ENCODE results near the gene PACSIN1.
A peak's percentile ranks its signal among the peaks of the same experiment; 100 is the strongest.

PACSIN1 gene

GRCh38 chr6:34536251-34536958 lies 70.5 kb downstream of the PACSIN1 start:
- in situ Hi-C loops (cut with MboI; ENCODE audit: low pct_unique_long_range_greater_than_20kb, low sequenced_read_pairs) = no loop called here
- no peak for DNase-seq

DNA sequence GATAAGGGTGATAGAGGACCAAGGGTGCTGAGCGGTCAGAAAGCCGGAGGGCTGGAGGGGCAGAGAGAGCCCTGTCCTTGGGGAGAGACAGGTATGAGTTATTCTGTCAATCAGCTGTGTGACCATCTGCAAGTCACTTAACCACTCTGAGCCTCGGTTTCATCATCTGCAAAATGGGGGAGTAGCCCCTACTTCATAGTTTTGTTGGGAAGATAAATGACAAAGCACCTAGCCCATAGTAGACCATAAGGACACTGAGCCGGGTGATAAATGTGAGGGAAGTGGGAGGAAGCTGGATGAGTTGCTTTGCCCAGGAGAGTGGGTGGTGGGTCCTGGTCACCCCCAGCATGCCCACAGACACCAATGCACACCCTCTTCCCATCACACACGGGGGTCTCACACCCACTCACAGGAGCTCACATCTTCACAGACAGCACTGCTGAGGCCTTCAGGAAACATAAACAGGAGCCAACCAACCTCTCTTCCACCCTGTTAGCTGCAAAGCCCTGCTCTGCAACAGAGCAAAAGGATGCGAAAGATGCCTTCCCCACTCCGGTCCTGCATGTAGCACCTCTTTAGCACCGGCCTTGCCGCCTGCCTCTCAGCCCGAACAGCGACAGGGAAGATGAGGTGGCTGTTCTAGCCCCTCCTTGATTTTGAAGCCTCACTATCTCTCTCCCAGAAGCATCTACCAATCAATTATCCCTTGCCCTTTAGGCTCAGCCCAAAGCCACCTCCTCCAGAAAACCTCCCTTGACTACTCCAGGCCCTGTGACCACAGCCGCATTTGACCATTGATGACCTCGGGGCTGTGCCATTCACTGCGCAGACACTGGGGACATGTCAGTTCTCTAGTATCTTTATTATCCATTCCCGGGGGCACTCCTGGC lies 71.3 kb downstream of the PACSIN1 start:
- in situ Hi-C loops (cut with MboI; ENCODE audit: low pct_unique_long_range_greater_than_20kb, low sequenced_read_pairs) = no loop called here
- DNase-seq = no peak

GRCh38 chr6:34537922-34538550 lies 72.2 kb downstream of the PACSIN1 start:
- DNase-seq = no peak
- in situ Hi-C loops (cut with MboI; ENCODE audit: low pct_unique_long_range_greater_than_20kb, low sequenced_read_pairs) = no loop called here

GRCh38 chr6:34538581-34538980 lies 72.7 kb downstream of the PACSIN1 start:
- DNase-seq = no peak
- in situ Hi-C loops (cut with MboI; ENCODE audit: low pct_unique_long_range_greater_than_20kb, low sequenced_read_pairs) = no loop called here

DNA sequence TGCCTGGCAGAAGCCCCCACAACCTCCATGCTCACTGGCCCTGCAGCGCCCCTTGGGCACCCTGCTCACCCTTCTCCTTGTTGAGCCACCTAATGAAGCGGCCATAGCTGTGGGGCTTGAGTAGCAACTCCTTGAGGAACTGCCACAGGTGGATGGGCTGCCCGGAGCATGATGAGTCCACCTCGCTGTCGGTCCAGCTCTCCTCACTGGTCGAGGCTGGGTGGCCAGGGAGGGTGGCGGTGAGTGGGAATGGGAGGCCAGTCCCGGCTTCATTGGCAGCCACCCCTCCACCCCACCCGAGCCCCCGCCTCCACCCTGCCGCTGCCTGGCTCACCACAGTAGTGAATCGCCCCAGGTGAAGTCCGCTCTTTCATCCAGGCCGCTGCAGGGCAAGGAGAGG lies 73.3 kb downstream of the PACSIN1 start:
- no peak for DNase-seq
- in situ Hi-C loops (cut with MboI; ENCODE audit: low pct_unique_long_range_greater_than_20kb, low sequenced_read_pairs) = no loop called here

DNA sequence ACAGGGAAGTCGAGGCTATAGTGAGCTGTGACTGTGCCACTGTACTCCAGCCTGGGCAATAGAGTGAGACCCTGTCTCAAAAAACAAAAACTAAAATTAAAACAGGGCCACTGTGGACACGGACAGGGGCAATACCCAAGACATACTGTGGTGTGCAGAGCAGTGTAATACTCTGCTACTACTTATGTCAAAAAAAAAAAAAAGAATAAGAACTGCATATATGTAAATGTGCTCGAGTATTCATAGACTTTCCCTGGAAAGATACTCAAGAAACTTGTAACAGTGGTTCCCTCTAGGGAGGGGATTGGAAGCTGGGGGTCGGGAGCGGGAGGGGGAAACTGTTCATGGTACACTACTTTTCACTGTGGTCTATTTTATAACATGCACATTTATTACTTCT lies 74.3 kb downstream of the PACSIN1 start:
- no peak for DNase-seq
- in situ Hi-C loops (cut with MboI; ENCODE audit: low pct_unique_long_range_greater_than_20kb, low sequenced_read_pairs) = no loop called here

DNA sequence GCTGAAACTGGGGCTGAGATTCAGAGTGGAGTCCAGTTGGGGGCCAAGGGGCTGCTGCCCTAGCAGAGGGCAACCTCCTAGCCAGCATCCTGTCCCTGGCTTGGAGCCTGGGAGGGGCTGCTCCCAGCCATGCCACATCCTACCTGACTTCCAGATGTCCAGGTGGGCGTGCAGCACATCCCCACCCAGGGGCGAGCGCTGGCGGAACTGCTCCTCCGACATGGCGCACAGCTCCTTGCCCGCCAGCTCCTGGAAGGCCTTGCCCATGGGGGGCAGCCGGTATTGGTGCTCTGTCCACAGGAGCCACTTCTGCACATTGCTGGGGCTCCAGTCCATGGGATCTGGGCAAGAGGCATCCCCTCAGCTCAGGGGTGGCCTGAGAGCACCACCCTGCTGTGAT lies 75.0 kb downstream of the PACSIN1 start:
- in situ Hi-C loops (cut with MboI; ENCODE audit: low pct_unique_long_range_greater_than_20kb, low sequenced_read_pairs) = no loop called here

DNA sequence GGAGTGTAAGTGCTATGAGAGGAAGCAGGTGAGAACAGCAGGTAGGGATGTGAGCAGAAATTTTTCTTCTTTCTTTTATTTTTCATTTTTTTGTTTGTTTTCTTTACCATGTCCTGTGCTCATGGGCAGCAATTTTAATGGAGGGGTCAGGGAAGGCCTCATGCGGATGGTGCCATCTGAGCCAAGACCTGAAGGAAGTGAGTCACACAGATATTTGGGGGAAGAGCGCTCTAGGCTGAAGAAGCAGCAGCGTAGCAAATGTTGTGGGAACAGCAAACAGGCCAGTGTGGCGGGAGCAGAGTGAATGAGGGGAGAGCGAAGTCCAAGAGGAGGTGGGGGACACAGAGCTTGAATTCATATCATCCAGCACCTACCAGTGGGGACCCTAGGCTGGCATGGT lies 77.5 kb downstream of the PACSIN1 start:
- no peak for DNase-seq
- in situ Hi-C loops (cut with MboI; ENCODE audit: low pct_unique_long_range_greater_than_20kb, low sequenced_read_pairs) = no loop called here

More for the DNA sequence above, 75.0 kb downstream of the PACSIN1 start:
- DNase-seq = no peak

DNA sequence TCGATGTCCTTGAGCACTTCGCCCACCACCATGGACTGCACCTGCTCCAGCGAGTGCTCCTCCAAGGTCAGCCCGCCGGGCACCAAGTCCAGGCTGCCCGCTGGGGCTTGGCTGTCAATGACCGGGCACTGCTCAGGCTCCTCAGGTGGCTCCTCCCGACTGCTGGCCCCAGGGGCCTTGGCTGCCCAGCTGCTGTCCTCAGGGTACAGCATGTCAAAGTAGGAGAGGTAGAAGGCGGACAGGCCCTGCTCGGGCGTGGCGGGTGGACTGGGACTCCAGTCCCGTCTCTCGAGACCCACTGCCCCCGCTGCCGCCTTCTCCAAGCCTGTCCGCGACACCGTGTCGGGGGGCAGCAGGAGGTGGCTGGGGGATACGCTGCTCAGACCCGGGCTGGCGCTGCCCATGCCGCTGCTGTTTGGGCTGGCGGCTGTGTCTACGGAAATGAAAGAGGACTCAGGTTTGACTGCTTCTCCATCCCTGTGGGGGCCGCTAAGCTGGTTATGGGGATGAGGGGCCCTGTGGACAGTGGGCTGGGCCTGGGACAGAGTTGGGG lies 78.3 kb downstream of the PACSIN1 start:
- in situ Hi-C loops (cut with MboI; ENCODE audit: low pct_unique_long_range_greater_than_20kb, low sequenced_read_pairs) = no loop called here

DNA sequence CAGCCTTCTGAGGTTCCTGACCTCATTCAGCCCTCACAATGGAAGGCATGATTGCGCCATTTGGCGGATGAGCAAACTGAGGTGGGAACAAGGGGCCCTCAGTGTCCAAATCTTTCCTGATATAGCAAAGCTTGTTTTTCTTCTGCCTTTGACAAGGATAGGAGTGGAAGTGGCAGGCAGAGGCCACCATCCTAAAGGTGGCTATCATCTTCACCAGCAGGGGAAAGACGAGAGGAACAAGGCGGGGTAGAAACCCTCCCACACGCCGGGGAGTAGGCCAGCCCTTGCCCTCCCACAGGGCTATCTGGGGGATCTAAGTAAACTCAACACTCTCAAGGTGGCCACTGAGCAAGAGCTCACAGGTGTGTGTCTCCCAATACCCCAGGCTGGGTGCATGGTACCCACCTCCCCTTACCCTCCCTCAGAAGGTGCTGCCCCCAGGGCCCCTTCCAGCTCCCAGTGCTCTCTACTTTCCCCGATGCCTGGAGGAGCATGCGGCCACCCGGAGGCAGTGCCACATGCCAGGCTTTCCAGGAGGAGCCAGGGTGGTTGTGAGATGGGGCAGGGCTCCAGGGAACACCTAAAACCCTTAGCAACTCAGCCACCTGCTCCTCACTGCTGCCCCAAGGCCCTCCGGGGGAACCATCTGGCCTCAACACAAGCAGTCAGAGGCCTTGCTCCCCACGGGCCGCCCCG lies 79.0 kb downstream of the PACSIN1 start:
- in situ Hi-C loops (cut with MboI; ENCODE audit: low pct_unique_long_range_greater_than_20kb, low sequenced_read_pairs) = no loop called here
- peak; percentile 20 for DNase-seq

More for the DNA sequence above, 78.3 kb downstream of the PACSIN1 start:
- no peak for DNase-seq

- in situ Hi-C loops (cut with MboI; ENCODE audit: low pct_unique_long_range_greater_than_20kb, low sequenced_read_pairs) = no loop called here
- DNase-seq = no peak
These were observed 80.9 kb downstream of the PACSIN1 start for GRCh38 chr6:34546551-34547321.

- no peak for DNase-seq
- in situ Hi-C loops (cut with MboI; ENCODE audit: low pct_unique_long_range_greater_than_20kb, low sequenced_read_pairs) = no loop called here
These were observed 82.1 kb downstream of the PACSIN1 start for GRCh38 chr6:34547701-34548644.

GRCh38 chr6:34549026-34549803 lies 83.3 kb downstream of the PACSIN1 start:
- in situ Hi-C loops (cut with MboI; ENCODE audit: low pct_unique_long_range_greater_than_20kb, low sequenced_read_pairs) = no loop called here
- DNase-seq = no peak

DNA sequence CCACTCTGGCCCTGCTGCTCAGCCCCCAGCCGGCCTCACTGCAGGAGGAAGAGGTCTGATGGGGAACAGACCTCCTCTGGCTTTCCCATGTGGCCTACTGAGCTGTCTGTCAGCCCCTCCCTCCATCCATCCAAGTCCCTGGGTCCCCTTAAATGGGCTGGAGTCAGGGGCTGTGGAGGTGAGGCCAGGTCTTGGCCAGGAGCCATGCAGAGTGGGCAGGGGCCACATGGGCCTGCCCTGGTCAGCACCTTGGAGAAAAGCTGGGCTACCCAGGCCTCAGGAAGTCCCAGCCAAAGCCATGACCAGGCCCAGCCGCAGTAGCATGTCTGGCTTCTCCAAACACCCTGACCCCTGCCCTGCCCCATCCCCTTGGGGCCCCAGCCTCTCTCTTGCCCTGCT lies 83.9 kb downstream of the PACSIN1 start:
- no peak for DNase-seq
- in situ Hi-C loops (cut with MboI; ENCODE audit: low pct_unique_long_range_greater_than_20kb, low sequenced_read_pairs) = no loop called here

GRCh38 chr6:34551720-34552119 lies 85.8 kb downstream of the PACSIN1 start:
- in situ Hi-C loops (cut with MboI; ENCODE audit: low pct_unique_long_range_greater_than_20kb, low sequenced_read_pairs) = no loop called here
- DNase-seq = no peak

- DNase-seq = no peak
- in situ Hi-C loops (cut with MboI; ENCODE audit: low pct_unique_long_range_greater_than_20kb, low sequenced_read_pairs) = no loop called here
These were observed 86.7 kb downstream of the PACSIN1 start for GRCh38 chr6:34552620-34553019.

GRCh38 chr6:34553146-34553545 lies 87.3 kb downstream of the PACSIN1 start:
- DNase-seq = no peak
- in situ Hi-C loops (cut with MboI; ENCODE audit: low pct_unique_long_range_greater_than_20kb, low sequenced_read_pairs) = no loop called here

Measured in KBM-7 (cell line).